Activated CD4-positive, alpha-beta T cell treated with anti-CD3 and anti-CD28 coated beads for 48 hours (primary cell): ENCODE results near the gene MBOAT2.
"Not testable (repeated sequence)": the region's sequence is repeated elsewhere in the genome, so short reads cannot be mapped to it uniquely, and the experiment has no call there.

Source experiments
- DNase-seq: peaks from one replicate; pipeline ENCODE4 v3.0.0-alpha.2; 2020

Gene MBOAT2

DNA sequence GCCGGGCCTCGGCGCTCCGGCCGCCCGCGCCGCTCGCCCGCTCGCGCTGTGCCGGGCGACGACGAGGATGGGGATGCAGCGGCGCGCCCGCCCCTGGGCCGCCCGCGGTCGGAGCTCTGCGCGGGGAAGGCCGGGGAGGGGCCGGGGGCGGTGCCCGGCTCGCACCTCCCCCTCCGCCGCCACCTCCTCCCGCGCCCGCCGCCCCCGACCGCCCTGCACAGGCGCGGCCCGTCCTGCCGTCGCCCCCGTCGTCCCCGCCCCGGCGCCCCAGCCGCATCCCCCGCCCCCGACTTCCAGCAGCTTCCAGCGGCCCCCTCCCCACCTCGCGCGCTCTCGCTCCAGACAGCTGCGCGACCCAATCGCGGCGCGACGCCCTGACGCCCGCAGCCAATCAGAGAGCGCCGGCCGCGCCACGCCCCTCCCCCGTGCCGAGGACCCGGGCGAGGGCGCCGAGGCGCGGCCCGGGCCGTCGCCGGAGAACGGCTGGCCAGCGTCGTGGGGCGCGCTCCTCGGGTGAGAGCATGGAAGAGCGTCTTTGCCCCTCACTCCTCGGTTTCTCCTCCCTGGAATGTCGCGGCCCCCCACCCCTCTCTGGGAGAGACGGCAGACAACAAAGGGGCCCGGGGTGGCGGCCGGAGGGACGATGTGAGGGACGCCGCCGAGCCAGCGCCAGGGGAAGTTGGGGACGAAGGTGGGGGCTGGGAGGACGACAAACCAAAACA, at the start of gene MBOAT2:
MBOAT2 (minus strand) TSS at position 69 of the 722 bp plus-strand sequence. CDS start 70 bp downstream, outside the sequence.
- peak; percentile 82 for DNase-seq

DNA sequence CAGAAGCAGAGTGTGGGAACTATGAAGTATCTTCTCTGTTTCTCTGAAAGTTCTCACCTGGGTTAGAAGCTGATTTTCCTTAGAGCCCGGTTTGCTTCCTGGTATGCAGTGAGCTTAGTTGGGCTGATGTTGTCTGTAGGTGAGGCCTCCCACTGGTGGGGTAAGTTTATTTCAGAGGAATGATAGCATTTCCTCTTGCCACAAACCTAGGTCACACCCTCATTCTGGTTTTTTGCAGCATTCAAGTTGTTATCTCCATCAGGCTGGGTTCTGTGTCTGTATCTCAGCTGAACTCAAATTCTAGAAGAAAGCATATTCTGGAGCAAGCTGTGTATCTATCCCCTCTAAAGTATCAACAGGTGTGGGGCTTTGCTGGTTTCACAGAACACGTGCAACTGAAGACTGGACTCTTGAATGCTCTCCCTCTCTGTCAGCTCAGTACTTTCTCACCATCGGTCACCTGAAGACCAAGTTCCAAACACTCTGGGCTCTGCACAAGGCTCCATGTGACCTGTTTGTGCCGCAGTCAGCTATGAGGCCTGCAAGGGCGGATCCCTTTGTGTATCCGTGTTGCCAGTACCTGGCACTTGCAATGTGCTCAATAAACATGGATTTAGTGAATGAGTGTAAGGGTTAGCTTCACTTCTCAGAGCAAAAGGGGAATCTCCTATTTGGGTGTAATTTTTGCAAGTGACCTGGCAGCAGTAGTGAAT, 49.5 kb upstream of the MBOAT2 start:
- DNase-seq = no peak

- not testable (repeated sequence) for DNase-seq
These were observed 48.0 kb upstream of the MBOAT2 start for GRCh38 chr2:9051451-9051850.

GRCh38 chr2:9050122-9050809, 46.8 kb upstream of the MBOAT2 start:
- no peak for DNase-seq

DNA sequence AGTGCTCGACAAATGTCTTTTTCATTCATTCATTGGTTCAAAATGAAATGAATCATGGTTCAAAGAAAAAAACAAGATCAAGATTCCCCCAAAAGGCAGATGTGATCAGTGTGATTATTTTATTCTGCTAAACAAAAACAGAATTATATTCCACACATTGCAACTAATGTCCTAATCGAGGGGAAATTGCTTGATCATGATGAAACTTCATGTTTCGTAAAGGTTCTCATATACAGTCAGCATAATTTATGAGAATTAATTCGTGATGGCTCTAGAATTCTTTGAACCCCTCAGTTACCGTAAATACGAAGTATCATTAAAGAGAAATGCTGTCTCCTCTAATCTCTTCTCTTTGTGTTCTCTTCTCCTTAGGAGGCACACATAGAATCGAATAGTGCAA, 42.1 kb upstream of the MBOAT2 start:
- no peak for DNase-seq

GRCh38 chr2:9043491-9043890, 40.0 kb upstream of the MBOAT2 start:
- DNase-seq = not testable (repeated sequence)

GRCh38 chr2:9037166-9037565, 33.7 kb upstream of the MBOAT2 start:
- DNase-seq = no peak

DNA sequence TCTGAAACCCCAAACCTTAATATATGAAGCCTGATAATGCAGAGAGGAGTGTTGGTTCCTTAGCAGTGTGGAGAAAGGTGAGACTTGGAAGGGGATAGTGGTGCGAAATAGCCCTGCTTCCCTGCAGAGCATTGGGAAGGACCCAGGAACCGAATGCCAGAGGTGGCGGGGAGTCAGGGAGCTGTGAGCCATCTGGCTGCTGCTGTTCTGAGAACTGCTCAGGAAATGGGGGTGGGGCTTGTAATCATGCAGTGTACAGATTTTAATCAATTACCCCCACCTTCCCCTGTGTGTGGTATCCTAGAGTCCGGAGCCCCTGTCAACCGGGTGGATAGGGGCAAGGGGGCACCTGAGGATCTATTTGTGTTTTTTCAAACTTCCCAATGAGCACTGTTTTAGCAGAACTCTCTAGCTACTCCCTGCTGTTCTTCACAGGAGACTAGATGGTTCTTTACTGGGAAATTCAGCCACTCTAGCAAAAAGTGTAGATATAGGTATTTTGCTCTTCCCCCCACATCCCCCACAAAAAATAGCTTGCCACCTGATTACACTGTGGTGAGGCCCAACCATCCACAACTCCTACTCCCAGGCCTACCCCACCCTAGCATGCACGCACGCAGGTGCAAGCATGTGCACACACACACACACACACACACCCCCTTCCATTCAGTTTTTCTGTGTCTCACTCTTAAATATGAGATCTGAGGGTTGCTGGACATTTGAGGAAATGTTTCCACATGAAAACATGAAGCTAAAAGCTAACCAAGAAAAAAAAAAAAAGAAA, 30.1 kb upstream of the MBOAT2 start:
- DNase-seq = no peak

DNA sequence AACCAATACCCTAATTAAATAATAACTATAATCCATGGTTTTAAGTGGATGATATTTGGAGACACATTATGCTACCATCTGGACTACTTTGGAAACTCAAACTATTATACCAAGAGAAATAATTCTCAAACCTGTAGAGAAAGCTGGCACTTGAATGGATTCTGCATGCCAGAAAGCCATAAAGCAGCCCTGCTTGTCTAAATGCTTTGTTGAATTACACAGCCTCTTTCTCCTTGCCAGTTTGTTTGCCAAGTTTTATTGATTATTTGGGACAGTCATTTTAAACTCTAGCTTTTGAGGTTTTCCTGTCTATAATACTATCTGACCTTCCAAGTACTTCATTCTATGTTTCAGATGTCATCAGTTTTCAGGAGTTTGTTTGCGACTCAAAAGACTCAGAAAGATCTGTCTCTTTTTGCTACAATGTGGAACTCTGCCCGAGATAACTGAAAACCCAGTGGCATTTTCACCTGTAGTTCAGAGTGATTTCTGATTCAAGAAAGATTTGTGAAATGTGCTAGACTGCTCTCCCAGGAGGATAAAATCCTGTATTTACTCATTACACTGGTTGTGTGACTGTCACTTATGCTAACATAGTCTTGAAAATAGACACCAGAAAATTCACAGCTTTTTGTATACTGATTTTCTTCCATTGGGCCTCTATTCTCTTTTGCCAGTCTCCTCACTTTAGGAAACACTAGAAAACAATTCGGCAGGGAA, 29.2 kb upstream of the MBOAT2 start:
- no peak for DNase-seq

DNA sequence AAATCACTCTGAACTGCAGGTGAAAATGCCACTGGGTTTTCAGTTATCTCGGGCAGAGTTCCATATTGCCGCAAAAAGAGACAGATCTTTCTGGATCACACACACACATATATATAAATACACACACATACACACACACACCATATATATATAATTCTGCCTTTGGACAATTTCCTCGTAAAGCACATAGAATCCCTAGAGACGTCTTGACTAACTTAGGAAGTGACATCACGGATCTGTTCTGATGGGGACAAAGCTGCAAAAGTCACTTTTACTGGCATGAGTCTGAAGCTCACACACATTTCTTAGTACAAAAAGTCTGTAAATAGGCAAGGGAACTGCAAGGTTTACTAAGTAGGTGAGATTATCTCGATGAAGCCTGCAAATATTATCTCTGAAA, 28.6 kb upstream of the MBOAT2 start:
- DNase-seq = no peak

GRCh38 chr2:9031246-9031645, 27.8 kb upstream of the MBOAT2 start:
- DNase-seq = no peak

DNA sequence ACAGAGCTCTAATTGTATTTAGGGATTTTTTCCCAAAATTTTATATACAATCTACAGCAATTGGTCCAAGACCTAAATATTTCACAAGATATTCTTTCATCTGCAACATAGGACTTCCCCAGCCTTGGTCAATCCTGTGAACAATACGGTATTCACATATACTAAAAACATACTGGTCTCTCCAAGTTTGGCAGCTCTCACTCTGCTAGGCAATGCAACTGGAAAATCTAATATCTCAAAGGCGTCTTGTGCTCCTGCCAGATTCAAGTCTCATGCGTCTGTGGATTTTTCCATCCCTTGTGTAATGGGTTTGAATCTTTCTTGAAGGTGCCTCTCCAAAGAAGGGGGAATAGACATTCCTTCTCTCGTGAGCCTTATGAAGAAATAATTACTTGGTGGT, 27.4 kb upstream of the MBOAT2 start:
- no peak for DNase-seq

DNA sequence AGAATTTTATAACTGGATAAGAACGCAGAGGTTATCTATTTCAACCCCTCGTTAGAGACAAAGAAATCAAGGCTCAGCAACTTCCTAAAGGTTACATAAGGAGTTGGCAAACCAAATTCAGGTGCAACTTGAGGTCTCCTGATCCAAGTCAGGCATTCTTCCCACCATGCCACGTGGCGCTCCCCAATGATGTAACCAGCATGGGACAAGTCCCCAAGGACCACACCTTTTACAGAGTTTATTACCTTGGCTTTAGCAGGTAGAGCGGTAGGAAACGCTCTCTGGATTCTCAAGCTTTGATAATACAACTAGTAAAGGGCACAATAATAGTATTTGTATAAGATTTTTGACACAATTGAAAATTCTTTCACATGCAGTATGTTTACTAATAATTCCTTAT, 26.7 kb upstream of the MBOAT2 start:
- no peak for DNase-seq

- no peak for DNase-seq
These were observed 26.2 kb upstream of the MBOAT2 start for GRCh38 chr2:9029721-9030120.

GRCh38 chr2:9027884-9028283, 24.4 kb upstream of the MBOAT2 start:
- DNase-seq = no peak

DNA sequence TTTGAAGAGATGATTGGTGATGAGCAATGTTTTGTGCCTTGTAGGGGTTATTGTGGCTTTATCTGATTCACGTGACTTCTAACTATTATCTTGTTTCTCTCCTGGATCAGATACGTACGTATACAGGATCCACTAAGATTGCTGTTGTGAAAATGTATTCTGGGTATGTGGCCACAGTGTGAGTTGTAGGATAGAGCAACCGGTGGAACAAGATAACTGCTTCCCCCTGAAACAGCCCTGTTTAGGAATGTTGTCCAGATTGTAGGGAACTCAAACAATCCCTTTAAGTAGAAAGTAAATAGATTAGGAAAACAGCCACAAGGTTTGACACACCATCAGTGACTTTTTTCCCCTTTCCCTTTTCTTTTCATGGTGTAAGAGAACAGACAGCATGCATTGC, 22.3 kb upstream of the MBOAT2 start:
- no peak for DNase-seq

GRCh38 chr2:9024575-9024974, 21.1 kb upstream of the MBOAT2 start:
- no peak for DNase-seq

- no peak for DNase-seq
These were observed 18.2 kb upstream of the MBOAT2 start for GRCh38 chr2:9021563-9022211.

GRCh38 chr2:9020267-9020666, 16.8 kb upstream of the MBOAT2 start:
- DNase-seq = no peak

DNA sequence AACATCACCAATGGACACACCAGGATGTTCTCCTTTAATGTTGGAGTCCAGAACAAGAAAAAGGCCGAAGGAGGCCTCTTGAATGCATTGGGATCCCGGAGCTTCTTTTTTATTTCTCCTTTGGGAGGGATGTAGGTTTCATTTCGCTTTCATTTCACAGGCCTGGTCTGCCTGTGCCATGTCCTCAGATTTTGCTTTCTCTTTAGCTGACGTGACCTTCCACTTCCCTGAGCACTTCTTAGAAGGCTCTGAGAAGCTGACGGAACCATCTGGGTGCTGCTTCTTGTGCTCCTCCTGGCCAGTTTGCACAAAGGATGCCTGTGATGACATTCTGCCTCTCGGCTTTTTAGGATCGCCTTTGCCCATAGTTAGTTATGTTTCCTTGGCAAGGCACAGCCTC, 15.1 kb upstream of the MBOAT2 start:
- DNase-seq = no peak

- no peak for DNase-seq
These were observed 14.6 kb upstream of the MBOAT2 start for GRCh38 chr2:9018109-9018508.

- no peak for DNase-seq
These were observed 13.9 kb upstream of the MBOAT2 start for GRCh38 chr2:9017411-9017810.
